GM20000 (cell line): Measurements from ENCODE around the gene ASB6.

ENCODE experiments used
- DNase-seq: peaks from one replicate; pipeline ENCODE4 v3.0.0; 2012; ENCODE audit warnings: low spot score
- TF ChIP-seq, protein P1 (sequence below): IDR thresholded peaks from 2 replicates; pipeline ENCODE4 v1.5.1; 2012; ENCODE audit warnings: mild to moderate bottlenecking, control low read depth; ENCODE audit errors: extremely low read depth, missing control alignments

ASB6 gene

DNA sequence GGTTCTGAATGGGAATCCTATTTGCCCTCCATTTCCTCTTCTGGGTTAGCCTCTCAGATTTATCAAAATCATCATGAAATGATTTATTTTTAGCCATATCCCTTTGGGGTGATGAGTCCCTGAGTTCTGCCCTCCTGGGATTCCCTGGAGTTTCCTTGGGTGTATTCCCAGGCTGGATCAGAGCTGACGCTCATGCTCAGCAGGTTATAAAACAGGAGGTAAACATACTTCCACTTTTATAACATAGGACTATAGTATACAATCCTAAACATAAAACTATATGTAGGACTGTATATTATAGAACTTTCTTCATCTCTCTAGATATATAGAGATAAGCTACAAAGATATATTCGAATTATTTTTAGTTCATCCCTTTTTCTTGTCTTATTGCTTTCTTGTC, 19.1 kb upstream of the ASB6 start:
- DNase-seq = no peak

DNA sequence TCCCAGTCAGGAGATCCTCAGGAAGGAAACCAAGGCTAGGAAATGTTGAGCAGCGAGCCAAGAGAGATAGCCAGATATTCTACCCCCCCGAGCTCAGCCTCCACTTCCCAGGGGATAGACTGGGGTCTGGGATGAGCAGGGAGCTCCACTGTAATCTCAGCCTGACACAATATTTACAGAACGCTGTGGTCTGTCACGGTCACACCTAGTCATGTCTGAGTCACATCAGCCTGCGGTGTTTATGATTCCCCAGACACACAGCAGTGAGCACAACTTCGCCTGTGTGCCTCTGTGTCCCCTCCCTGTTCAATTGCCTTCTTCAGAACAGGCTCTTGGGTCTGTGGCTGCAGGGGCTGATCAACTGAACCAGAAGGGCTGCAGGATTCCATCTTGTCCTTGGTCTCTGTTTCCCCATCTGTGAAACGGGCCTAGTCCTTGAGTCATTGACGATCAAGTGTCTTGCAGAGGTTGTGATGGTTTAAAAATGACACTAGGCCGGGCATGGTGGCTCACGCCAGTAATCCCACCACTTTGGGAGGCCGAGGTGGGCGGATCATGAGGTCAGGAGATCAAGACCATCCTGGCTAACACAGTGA, 14.9 kb upstream of the ASB6 start:
- no peak for DNase-seq
- TF ChIP-seq, protein P1, sequence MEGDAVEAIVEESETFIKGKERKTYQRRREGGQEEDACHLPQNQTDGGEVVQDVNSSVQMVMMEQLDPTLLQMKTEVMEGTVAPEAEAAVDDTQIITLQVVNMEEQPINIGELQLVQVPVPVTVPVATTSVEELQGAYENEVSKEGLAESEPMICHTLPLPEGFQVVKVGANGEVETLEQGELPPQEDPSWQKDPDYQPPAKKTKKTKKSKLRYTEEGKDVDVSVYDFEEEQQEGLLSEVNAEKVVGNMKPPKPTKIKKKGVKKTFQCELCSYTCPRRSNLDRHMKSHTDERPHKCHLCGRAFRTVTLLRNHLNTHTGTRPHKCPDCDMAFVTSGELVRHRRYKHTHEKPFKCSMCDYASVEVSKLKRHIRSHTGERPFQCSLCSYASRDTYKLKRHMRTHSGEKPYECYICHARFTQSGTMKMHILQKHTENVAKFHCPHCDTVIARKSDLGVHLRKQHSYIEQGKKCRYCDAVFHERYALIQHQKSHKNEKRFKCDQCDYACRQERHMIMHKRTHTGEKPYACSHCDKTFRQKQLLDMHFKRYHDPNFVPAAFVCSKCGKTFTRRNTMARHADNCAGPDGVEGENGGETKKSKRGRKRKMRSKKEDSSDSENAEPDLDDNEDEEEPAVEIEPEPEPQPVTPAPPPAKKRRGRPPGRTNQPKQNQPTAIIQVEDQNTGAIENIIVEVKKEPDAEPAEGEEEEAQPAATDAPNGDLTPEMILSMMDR = no peak

More for the DNA sequence above, 19.1 kb upstream of the ASB6 start:
- TF ChIP-seq, protein P1 = no peak

DNA sequence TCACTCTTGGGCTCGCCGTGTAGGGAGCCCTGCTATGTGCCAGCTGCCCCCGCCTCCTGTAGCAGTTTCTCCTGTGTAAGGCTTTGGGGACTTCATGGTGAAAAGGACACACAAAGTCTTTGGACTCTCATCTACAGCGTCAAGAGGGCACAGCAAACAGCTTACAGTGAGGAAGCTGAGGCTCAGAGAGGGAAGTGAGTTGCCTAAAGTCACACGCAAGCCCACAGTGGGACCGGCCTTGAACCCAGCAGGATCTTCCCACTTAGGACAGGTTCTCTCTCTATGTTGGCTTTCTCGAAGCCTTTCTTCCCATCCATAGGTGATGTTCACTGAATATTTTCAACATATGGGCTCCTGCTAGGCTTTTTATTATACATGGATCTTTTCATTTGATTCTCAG, 13.7 kb upstream of the ASB6 start:
- TF ChIP-seq, protein P1 = no peak
- DNase-seq = no peak

DNA sequence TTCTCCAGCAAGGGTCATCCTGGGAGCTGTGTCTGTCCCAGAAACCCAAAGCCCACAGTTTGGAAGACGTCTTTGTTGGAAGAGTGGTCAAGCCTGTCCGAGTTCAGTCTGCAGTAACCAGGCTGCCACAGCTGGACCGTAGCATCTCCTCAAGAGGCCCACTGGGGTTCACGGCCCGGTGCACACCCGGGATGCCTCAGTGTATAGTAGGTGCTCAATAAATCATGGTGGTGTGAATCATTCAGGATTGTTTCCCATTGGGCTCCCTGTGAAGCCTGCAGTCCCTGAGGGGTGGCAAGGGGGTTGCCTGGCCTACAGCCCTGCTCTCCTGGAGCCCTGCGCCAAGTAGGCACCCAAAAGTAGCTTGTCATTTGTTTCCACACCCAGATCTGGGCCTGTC, 13.2 kb upstream of the ASB6 start:
- DNase-seq = no peak
- TF ChIP-seq, protein P1 = no peak

DNA sequence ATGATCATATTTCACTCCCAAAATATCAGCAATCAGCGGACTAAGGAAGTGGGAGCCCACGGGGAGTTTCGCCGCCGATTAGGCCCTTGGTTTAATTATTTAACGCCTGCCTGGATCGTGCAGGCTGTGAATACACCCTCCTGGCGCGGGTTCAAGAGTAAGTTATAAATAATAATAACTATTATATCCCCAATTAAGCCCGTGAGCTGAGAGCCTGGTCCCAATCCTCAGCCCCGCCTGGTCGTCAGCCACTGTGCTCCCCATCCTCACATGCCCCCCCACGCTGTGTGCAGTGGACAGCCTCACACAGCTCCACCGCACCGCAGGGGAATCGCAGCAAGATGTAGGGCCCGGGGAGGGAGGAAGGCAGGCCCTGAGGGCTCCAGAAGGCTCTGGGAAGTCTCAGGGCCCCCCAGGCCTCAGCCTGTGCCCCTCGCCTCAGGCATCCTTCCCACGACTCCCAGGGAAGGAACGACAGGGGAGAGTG, 12.6 kb upstream of the ASB6 start:
- TF ChIP-seq, protein P1 = no peak
- DNase-seq = no peak

DNA sequence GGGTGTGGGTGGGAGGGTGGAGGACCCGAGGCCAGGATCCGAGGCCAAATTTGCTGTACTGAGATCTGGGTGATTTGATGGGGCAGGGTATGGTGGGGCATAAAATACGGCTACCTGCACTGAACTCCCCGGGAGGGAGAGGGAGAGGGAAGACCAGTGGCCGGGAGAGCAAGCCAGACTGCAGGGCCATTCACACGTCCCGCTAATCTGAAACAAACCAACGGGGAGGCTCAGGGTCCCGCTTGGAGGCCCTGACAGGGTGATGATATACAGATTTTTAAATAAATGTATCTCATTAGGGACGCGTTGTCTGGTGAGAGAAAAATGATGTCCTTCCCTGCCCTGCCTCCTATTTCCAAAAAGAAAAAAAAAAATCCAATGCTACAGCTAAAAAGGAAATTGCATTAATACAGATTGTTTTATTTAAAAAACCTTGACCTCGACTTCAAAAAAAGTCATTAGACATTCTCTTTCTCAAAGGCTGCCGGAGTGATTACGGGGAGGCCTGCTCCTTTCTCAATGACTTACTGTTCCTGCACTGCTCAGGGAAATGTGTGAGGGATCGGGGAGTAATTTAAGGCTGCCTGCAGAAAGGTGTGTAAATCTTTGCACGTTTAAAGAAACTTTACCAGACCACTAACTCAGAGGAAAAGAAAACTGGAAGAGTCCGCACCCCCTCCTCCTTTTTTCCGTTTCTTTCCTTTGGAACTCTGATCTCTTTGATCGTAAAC, 12.0 kb upstream of the ASB6 start:
- TF ChIP-seq, protein P1 = no peak
- no peak for DNase-seq

DNA sequence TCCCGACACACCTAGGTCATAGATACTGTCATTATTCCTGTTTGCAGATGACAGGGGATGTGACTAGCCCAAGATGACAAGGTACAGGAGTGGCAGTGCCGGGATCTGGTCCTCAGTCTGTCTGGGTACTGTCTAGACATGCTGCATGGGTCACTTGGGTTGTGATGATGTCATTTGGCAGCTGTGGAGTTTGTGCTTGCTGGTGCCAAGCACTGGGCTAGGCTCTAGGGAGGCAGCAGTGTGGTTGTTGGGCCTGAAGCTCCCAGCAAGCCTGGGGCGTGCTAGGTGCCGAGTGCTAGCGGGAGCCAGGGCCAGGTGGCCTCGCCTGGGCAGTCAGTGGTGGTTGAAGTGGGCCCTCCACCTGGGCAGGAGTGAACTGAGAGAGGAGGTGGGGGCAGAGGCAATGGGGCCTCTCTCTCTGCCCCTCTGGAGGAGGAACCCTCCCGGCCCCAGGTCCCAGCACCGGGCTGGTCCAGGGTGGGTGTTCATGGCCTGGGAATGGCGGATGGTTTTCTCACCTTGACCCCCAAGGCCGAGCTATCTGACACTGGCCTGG, 8.8 kb upstream of the ASB6 start:
- no peak for DNase-seq
- TF ChIP-seq, protein P1 = no peak
